Esophagus squamous epithelium (tissue), 4 donors: Measurements from ENCODE around the gene ERGIC2.

Experiments
- POLR2A ChIP-seq, 4 donors: fragments of 450-650 bp; IDR thresholded peaks; one replicate each; pipeline ENCODE4 v1.6.1; 2017; ENCODE audit warnings: antibody characterized with exemption in 4 of 4, mild to moderate bottlenecking in 4 of 4, moderate library complexity in 3 of 4
- TF ChIP-seq, protein P1 (sequence below), 6 experiments: fragments of 450-650 bp in 4 of 6; fragments of 200-600 bp in 2 of 6; sonication (generic) in 2 of 6; IDR thresholded peaks; one replicate each; pipeline ENCODE4 v1.5.1; 2016 to 2019; ENCODE audit warnings: antibody characterized with exemption in 6 of 6, mild to moderate bottlenecking in 4 of 6, moderate library complexity in 4 of 6

- TF ChIP-seq POLR2A (IDR thresholded peaks at IDR 0.05): no peak
- TF ChIP-seq, protein P1, sequence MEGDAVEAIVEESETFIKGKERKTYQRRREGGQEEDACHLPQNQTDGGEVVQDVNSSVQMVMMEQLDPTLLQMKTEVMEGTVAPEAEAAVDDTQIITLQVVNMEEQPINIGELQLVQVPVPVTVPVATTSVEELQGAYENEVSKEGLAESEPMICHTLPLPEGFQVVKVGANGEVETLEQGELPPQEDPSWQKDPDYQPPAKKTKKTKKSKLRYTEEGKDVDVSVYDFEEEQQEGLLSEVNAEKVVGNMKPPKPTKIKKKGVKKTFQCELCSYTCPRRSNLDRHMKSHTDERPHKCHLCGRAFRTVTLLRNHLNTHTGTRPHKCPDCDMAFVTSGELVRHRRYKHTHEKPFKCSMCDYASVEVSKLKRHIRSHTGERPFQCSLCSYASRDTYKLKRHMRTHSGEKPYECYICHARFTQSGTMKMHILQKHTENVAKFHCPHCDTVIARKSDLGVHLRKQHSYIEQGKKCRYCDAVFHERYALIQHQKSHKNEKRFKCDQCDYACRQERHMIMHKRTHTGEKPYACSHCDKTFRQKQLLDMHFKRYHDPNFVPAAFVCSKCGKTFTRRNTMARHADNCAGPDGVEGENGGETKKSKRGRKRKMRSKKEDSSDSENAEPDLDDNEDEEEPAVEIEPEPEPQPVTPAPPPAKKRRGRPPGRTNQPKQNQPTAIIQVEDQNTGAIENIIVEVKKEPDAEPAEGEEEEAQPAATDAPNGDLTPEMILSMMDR (IDR thresholded peaks at IDR 0.05): no peak
Observed at GRCh38 chr12:29374012-29374411, 7.0 kb downstream of the ERGIC2 start.
